ENCODE results near the gene UVRAG.

The UVRAG gene

DNA sequence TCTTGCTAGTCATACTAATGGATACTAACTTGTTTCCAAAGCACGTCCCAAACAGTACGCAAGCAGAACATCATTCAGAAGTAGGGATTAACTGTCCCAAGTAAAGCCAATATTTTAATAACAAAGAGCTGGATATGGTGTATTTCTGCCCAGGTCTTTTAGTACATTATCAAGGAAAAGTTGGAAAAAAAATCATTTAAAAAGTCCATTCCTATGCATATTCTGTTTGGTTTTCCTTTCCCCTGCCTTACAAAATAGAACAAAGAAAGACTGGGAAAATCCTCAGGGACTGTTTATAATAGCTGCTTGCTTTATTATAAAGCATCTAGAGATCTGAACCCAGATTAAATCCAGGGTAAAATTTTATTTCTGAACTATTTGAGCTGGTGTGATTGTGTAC lies 83.9 kb downstream of the UVRAG start:
- H3K9ac ChIP-seq, result no peak overlapping the region

GRCh38 chr11:75899806-75900205 lies 84.8 kb downstream of the UVRAG start:
- H3K4me1 ChIP-seq, result no peaks in the 10 kb centered on the region
- no peak overlapping the region for H3K27ac ChIP-seq
- no peak overlapping the region for H3K4me2 ChIP-seq (ENCODE audit: low read length)
- H3K27me3 ChIP-seq (ENCODE audit: control insufficient read depth, insufficient read depth, low read length), result no peaks in the 10 kb centered on the region
- TF ChIP-seq CTCF (IDR thresholded peaks at IDR 0.05), result no peak
- H3K36me3 ChIP-seq (ENCODE audit: control insufficient read depth, insufficient read depth, low read length), result no peaks in the 10 kb centered on the region
- no peak overlapping the region for H3K9ac ChIP-seq
- peaks cover 11% of the 10 kb centered on the region for H3K79me2 ChIP-seq
- no peak overlapping the region for H3K4me3 ChIP-seq (ENCODE audit: low read depth, low read length)
- H3K9me3 ChIP-seq (ENCODE audit: control insufficient read depth, low read length), result no peaks in the 10 kb centered on the region
- no peak overlapping the region for H2AFZ ChIP-seq

More for the DNA sequence above, 83.9 kb downstream of the UVRAG start:
- peaks cover 11% of the 10 kb centered on the region for H3K79me2 ChIP-seq
- no peak overlapping the region for H2AFZ ChIP-seq
- no peaks in the 10 kb centered on the region for H3K36me3 ChIP-seq (ENCODE audit: control insufficient read depth, insufficient read depth, low read length)
- no peak for TF ChIP-seq CTCF (IDR thresholded peaks at IDR 0.05)
- H3K4me2 ChIP-seq (ENCODE audit: low read length), result no peak overlapping the region
- no peaks in the 10 kb centered on the region for H3K9me3 ChIP-seq (ENCODE audit: control insufficient read depth, low read length)
- H3K27ac ChIP-seq, result no peak overlapping the region
- no peaks in the 10 kb centered on the region for H3K27me3 ChIP-seq (ENCODE audit: control insufficient read depth, insufficient read depth, low read length)
- no peak overlapping the region for H3K4me3 ChIP-seq (ENCODE audit: low read depth, low read length)
- H3K4me1 ChIP-seq, result no peaks in the 10 kb centered on the region

GRCh38 chr11:75900848-75901247 lies 85.8 kb downstream of the UVRAG start:
- H3K4me1 ChIP-seq, result no peaks in the 10 kb centered on the region
- H3K79me2 ChIP-seq, result peaks cover 13% of the 10 kb centered on the region
- H2AFZ ChIP-seq, result no peak overlapping the region
- H3K9me3 ChIP-seq (ENCODE audit: control insufficient read depth, low read length), result no peaks in the 10 kb centered on the region
- H3K27ac ChIP-seq, result no peak overlapping the region
- H3K27me3 ChIP-seq (ENCODE audit: control insufficient read depth, insufficient read depth, low read length), result no peaks in the 10 kb centered on the region
- no peak for TF ChIP-seq CTCF (IDR thresholded peaks at IDR 0.05)
- no peak overlapping the region for H3K4me3 ChIP-seq (ENCODE audit: low read depth, low read length)
- no peak overlapping the region for H3K4me2 ChIP-seq (ENCODE audit: low read length)
- H3K9ac ChIP-seq, result no peak overlapping the region
- H3K36me3 ChIP-seq (ENCODE audit: control insufficient read depth, insufficient read depth, low read length), result no peaks in the 10 kb centered on the region

- Histone ChIP-seq H3K27me3 (ENCODE audit: control insufficient read depth, insufficient read depth, low read length) (no peaks in the 10 kb centered on the region), H3K4me1 (no peaks in the 10 kb centered on the region), H3K9ac (no peak overlapping the region), H3K4me2 (ENCODE audit: low read length) (no peak overlapping the region), H2AFZ (no peak overlapping the region), H3K9me3 (ENCODE audit: control insufficient read depth, low read length) (no peaks in the 10 kb centered on the region), H3K27ac (no peak overlapping the region), H3K79me2 (peaks cover 13% of the 10 kb centered on the region), H3K36me3 (ENCODE audit: control insufficient read depth, insufficient read depth, low read length) (no peaks in the 10 kb centered on the region), H3K4me3 (ENCODE audit: low read depth, low read length) (no peak overlapping the region)
- TF ChIP-seq CTCF (IDR thresholded peaks at IDR 0.05), result no peak
These were observed 87.6 kb downstream of the UVRAG start for GRCh38 chr11:75902631-75903030.

- no peak overlapping the region for H3K4me2 ChIP-seq (ENCODE audit: low read length)
- H3K4me3 ChIP-seq (ENCODE audit: low read depth, low read length), result no peak overlapping the region
- no peaks in the 10 kb centered on the region for H3K9me3 ChIP-seq (ENCODE audit: control insufficient read depth, low read length)
- no peak for TF ChIP-seq CTCF (IDR thresholded peaks at IDR 0.05)
- H2AFZ ChIP-seq, result no peak overlapping the region
- H3K27ac ChIP-seq, result no peak overlapping the region
- no peaks in the 10 kb centered on the region for H3K36me3 ChIP-seq (ENCODE audit: control insufficient read depth, insufficient read depth, low read length)
- no peaks in the 10 kb centered on the region for H3K4me1 ChIP-seq
- peaks cover 13% of the 10 kb centered on the region for H3K79me2 ChIP-seq
- H3K27me3 ChIP-seq (ENCODE audit: control insufficient read depth, insufficient read depth, low read length), result no peaks in the 10 kb centered on the region
- H3K9ac ChIP-seq, result no peak overlapping the region
These were observed 88.3 kb downstream of the UVRAG start for GRCh38 chr11:75903276-75903675.

Data from parathyroid adenoma (tissue), 2 donors.